ENCODE results near the gene NRXN3.

The NRXN3 gene

GRCh38 chr14:79516009-79516408 lies 1345.8 kb downstream of the NRXN3 start:
- Mint-ChIP-seq H3K27me3 (ENCODE audit: low read depth) (no peaks in the 10 kb centered on the region), H3K9me3 (no peaks in the 10 kb centered on the region), H3K4me1 (ENCODE audit: low read depth) (no peaks in the 10 kb centered on the region), H3K27ac (no peak overlapping the region), H3K36me3 (ENCODE audit: low read depth) (no peaks in the 10 kb centered on the region), H3K4me3 (no peak overlapping the region)

- no peaks in the 10 kb centered on the region for H3K27me3 Mint-ChIP-seq (ENCODE audit: low read depth)
- H3K9me3 Mint-ChIP-seq, result peaks cover 5% of the 10 kb centered on the region
- no peak overlapping the region for H3K4me3 Mint-ChIP-seq
- H3K4me1 Mint-ChIP-seq (ENCODE audit: low read depth), result no peaks in the 10 kb centered on the region
- no peaks in the 10 kb centered on the region for H3K36me3 Mint-ChIP-seq (ENCODE audit: low read depth)
- H3K27ac Mint-ChIP-seq, result no peak overlapping the region
Measured at GRCh38 chr14:79525416-79525815, 1355.2 kb downstream of the NRXN3 start.

- no peak overlapping the region for H3K27ac Mint-ChIP-seq
- H3K4me3 Mint-ChIP-seq, result no peak overlapping the region
- H3K27me3 Mint-ChIP-seq (ENCODE audit: low read depth), result no peaks in the 10 kb centered on the region
- no peaks in the 10 kb centered on the region for H3K9me3 Mint-ChIP-seq
- no peaks in the 10 kb centered on the region for H3K36me3 Mint-ChIP-seq (ENCODE audit: low read depth)
- H3K4me1 Mint-ChIP-seq (ENCODE audit: low read depth), result no peaks in the 10 kb centered on the region
Measured at GRCh38 chr14:79528828-79529416, 1358.7 kb downstream of the NRXN3 start.

- Mint-ChIP-seq H3K4me1 (ENCODE audit: low read depth) (no peaks in the 10 kb centered on the region), H3K27me3 (ENCODE audit: low read depth) (no peaks in the 10 kb centered on the region), H3K27ac (no peak overlapping the region), H3K36me3 (ENCODE audit: low read depth) (no peaks in the 10 kb centered on the region), H3K4me3 (no peak overlapping the region), H3K9me3 (no peaks in the 10 kb centered on the region)
Measured at GRCh38 chr14:79530555-79530954, 1360.4 kb downstream of the NRXN3 start.

GRCh38 chr14:79534703-79535353 lies 1364.7 kb downstream of the NRXN3 start:
- Mint-ChIP-seq H3K27ac (no peak overlapping the region), H3K4me1 (ENCODE audit: low read depth) (no peaks in the 10 kb centered on the region), H3K27me3 (ENCODE audit: low read depth) (no peaks in the 10 kb centered on the region), H3K36me3 (ENCODE audit: low read depth) (no peaks in the 10 kb centered on the region), H3K4me3 (no peak overlapping the region), H3K9me3 (peaks cover 9% of the 10 kb centered on the region)

GRCh38 chr14:79540394-79540793 lies 1370.2 kb downstream of the NRXN3 start:
- Mint-ChIP-seq H3K4me3 (no peak overlapping the region), H3K36me3 (ENCODE audit: low read depth) (no peaks in the 10 kb centered on the region), H3K27ac (no peak overlapping the region), H3K4me1 (ENCODE audit: low read depth) (no peaks in the 10 kb centered on the region), H3K9me3 (peaks cover 10% of the 10 kb centered on the region), H3K27me3 (ENCODE audit: low read depth) (no peaks in the 10 kb centered on the region)

GRCh38 chr14:79542121-79542520 lies 1371.9 kb downstream of the NRXN3 start:
- Mint-ChIP-seq H3K4me1 (ENCODE audit: low read depth) (no peaks in the 10 kb centered on the region), H3K4me3 (no peak overlapping the region), H3K27ac (no peak overlapping the region), H3K9me3 (peaks cover 4% of the 10 kb centered on the region), H3K36me3 (ENCODE audit: low read depth) (no peaks in the 10 kb centered on the region), H3K27me3 (ENCODE audit: low read depth) (no peaks in the 10 kb centered on the region)

GRCh38 chr14:79543348-79543747 lies 1373.2 kb downstream of the NRXN3 start:
- peaks cover 9% of the 10 kb centered on the region for H3K9me3 Mint-ChIP-seq
- H3K4me3 Mint-ChIP-seq, result no peak overlapping the region
- H3K4me1 Mint-ChIP-seq (ENCODE audit: low read depth), result no peaks in the 10 kb centered on the region

GRCh38 chr14:79543967-79544697 lies 1374.0 kb downstream of the NRXN3 start:
- H3K36me3 Mint-ChIP-seq (ENCODE audit: low read depth), result no peaks in the 10 kb centered on the region
- H3K27me3 Mint-ChIP-seq (ENCODE audit: low read depth), result no peaks in the 10 kb centered on the region
- no peak overlapping the region for H3K4me3 Mint-ChIP-seq
- peaks cover 9% of the 10 kb centered on the region for H3K9me3 Mint-ChIP-seq
- no peaks in the 10 kb centered on the region for H3K4me1 Mint-ChIP-seq (ENCODE audit: low read depth)
- no peak overlapping the region for H3K27ac Mint-ChIP-seq

More at GRCh38 chr14:79543348-79543747, 1373.2 kb downstream of the NRXN3 start:
- Mint-ChIP-seq H3K27ac (no peak overlapping the region), H3K36me3 (ENCODE audit: low read depth) (no peaks in the 10 kb centered on the region), H3K27me3 (ENCODE audit: low read depth) (no peaks in the 10 kb centered on the region)

GRCh38 chr14:79544698-79545070 lies 1374.5 kb downstream of the NRXN3 start:
- no peaks in the 10 kb centered on the region for H3K27me3 Mint-ChIP-seq (ENCODE audit: low read depth)
- H3K4me1 Mint-ChIP-seq (ENCODE audit: low read depth), result no peaks in the 10 kb centered on the region
- no peak overlapping the region for H3K4me3 Mint-ChIP-seq
- H3K27ac Mint-ChIP-seq, result no peak overlapping the region
- H3K36me3 Mint-ChIP-seq (ENCODE audit: low read depth), result no peaks in the 10 kb centered on the region
- peaks cover 7% of the 10 kb centered on the region for H3K9me3 Mint-ChIP-seq

GRCh38 chr14:79548836-79549235 lies 1378.7 kb downstream of the NRXN3 start:
- Mint-ChIP-seq H3K9me3 (peaks cover 8% of the 10 kb centered on the region), H3K36me3 (ENCODE audit: low read depth) (no peaks in the 10 kb centered on the region), H3K4me3 (no peak overlapping the region), H3K4me1 (ENCODE audit: low read depth) (no peaks in the 10 kb centered on the region), H3K27me3 (ENCODE audit: low read depth) (no peaks in the 10 kb centered on the region), H3K27ac (no peak overlapping the region)

- Mint-ChIP-seq H3K9me3 (peaks cover 9% of the 10 kb centered on the region), H3K4me3 (no peak overlapping the region), H3K36me3 (ENCODE audit: low read depth) (no peaks in the 10 kb centered on the region), H3K27ac (no peak overlapping the region), H3K4me1 (ENCODE audit: low read depth) (no peaks in the 10 kb centered on the region), H3K27me3 (ENCODE audit: low read depth) (no peaks in the 10 kb centered on the region)
Measured at GRCh38 chr14:79549515-79549914, 1379.3 kb downstream of the NRXN3 start.

GRCh38 chr14:79551523-79551922 lies 1381.3 kb downstream of the NRXN3 start:
- Mint-ChIP-seq H3K27ac (no peak overlapping the region), H3K4me3 (no peak overlapping the region), H3K27me3 (ENCODE audit: low read depth) (no peaks in the 10 kb centered on the region), H3K36me3 (ENCODE audit: low read depth) (no peaks in the 10 kb centered on the region), H3K9me3 (peaks cover 9% of the 10 kb centered on the region), H3K4me1 (ENCODE audit: low read depth) (no peaks in the 10 kb centered on the region)

GRCh38 chr14:79552778-79553177 lies 1382.6 kb downstream of the NRXN3 start:
- Mint-ChIP-seq H3K36me3 (ENCODE audit: low read depth) (no peaks in the 10 kb centered on the region), H3K27ac (no peak overlapping the region), H3K4me1 (ENCODE audit: low read depth) (no peaks in the 10 kb centered on the region), H3K9me3 (peaks cover 4% of the 10 kb centered on the region), H3K4me3 (no peak overlapping the region), H3K27me3 (ENCODE audit: low read depth) (no peaks in the 10 kb centered on the region)

- Mint-ChIP-seq H3K27ac (no peak overlapping the region), H3K4me3 (no peak overlapping the region), H3K36me3 (ENCODE audit: low read depth) (no peaks in the 10 kb centered on the region), H3K27me3 (ENCODE audit: low read depth) (no peaks in the 10 kb centered on the region), H3K9me3 (peaks cover 4% of the 10 kb centered on the region), H3K4me1 (ENCODE audit: low read depth) (no peaks in the 10 kb centered on the region)
Measured at GRCh38 chr14:79554816-79555215, 1384.6 kb downstream of the NRXN3 start.
